Spleen (tissue), 7 donors: ENCODE data around the gene E2F3.

ENCODE experiments used
- CTCF ChIP-seq, 11 experiments: fragments of 200-600 bp in 7 of 11; fragments of 450-650 bp in 4 of 11; sonication (generic) in 4 of 11; IDR thresholded peaks in 8 of 11; conservative IDR thresholded peaks in 3 of 11; 1 replicate in 7 of 11; 2 replicates in 4 of 11; pipeline versions ENCODE4 v1.4.0 to v1.8.0; 2016 to 2021; ENCODE audit warnings: antibody characterized with exemption in 11 of 11, inconsistent platforms in 4 of 11, mild to moderate bottlenecking in 1 of 11
- POLR2A ChIP-seq, 3 donors: fragments of 450-650 bp; IDR thresholded peaks; one replicate each; pipeline ENCODE4 v1.5.1; 2017; ENCODE audit warnings: antibody characterized with exemption in 3 of 3, mild to moderate bottlenecking in 1 of 3
- POLR2AphosphoS5 ChIP-seq, 3 donors: sonication (generic); formaldehyde crosslinking; IDR thresholded peaks; one replicate each; pipeline ENCODE4 v1.5.1; 2017; ENCODE audit warnings: antibody characterized with exemption in 3 of 3
- donor health status: DM: no; HTN: no; CAD: no; lungs with moderate emphysema.
- donor health status: DM: no; HTN: no; CAD: no.
- donor health status: DM: no; HTN: no; CAD: no.

- no peak for TF ChIP-seq CTCF (IDR thresholded peaks at IDR 0.05 in 8 of 11, conservative IDR thresholded peaks at IDR 0.05 in 3 of 11)
- TF ChIP-seq POLR2A (IDR thresholded peaks at IDR 0.05): no peak
- TF ChIP-seq POLR2AphosphoS5 (IDR thresholded peaks at IDR 0.05): no peak
Measured at GRCh38 chr6:20413826-20414225, 12.1 kb downstream of the E2F3 start.
